Kasumi-1 (cell line): ENCODE results near the gene PHC3.
"Not testable (repeated sequence)": the region's sequence is repeated elsewhere in the genome, so short reads cannot be mapped to it uniquely, and the experiment has no call there.

Experiments
- DNase-seq, 2 experiments: peaks; one replicate each; lab custom pipeline; 2025; lab: John Stamatoyannopoulos, UW

The PHC3 gene

DNA sequence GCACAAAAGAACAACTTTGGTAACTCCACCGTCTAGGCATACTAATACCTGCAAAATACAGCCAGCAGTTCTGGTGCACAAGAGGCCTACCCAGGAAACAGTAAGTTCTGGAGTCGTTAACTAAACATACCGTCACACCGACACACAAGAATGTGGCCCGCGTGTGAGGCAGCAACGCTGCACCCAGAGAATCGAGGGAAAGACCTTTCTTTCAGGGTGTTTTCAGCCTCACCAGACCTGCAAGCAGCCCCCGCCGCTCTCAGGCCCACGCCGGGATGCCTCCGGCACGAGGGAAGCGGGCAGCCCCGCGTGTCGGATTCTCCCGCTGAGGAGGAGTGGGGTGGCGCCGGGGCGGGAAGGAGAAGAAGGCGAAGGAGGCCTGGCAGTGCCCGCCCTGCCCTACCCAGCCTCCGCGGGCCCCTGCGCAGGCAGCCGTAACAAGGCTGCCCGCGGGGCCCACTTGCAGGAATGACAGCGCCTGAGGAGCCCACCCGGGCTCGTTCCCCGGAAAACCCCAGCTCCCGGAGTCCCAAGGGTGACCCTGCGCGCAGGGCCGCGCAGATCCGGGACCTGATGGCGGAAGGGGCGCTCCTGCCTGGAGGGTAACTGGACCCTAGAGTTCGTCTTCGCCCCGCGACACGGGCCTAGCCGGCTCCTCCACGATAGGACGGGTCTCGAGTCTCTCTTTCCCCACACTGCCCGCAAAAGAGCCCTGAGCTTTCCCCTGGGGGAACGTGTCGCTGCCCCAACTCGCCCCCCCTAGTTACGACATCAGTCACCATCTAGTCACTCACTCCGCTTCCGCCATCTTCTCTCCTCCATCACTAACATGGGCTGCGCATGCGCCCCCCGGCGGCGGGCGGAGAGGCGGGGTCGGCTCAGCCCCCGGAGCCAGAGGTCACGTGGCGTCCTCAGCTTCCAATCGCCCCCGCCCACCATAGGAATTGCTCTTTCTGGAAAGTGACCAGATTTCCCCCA is at the start of gene PHC3:
TSS of gene PHC3 (minus strand) at position 826 of the 978 bp plus-strand sequence. CDS start at position 808, 18 bp downstream.
- peak; percentile 85 to 93 for DNase-seq

GRCh38 chr3:170228093-170228766 is 46.7 kb upstream of the PHC3 start:
- DNase-seq = no peak

GRCh38 chr3:170226426-170226960 is 45.0 kb upstream of the PHC3 start:
- DNase-seq = no peak

GRCh38 chr3:170225166-170225565 is 43.6 kb upstream of the PHC3 start:
- DNase-seq = no peak

GRCh38 chr3:170222647-170223541 is 41.4 kb upstream of the PHC3 start:
- DNase-seq = peak; percentile 30 to 66

DNA sequence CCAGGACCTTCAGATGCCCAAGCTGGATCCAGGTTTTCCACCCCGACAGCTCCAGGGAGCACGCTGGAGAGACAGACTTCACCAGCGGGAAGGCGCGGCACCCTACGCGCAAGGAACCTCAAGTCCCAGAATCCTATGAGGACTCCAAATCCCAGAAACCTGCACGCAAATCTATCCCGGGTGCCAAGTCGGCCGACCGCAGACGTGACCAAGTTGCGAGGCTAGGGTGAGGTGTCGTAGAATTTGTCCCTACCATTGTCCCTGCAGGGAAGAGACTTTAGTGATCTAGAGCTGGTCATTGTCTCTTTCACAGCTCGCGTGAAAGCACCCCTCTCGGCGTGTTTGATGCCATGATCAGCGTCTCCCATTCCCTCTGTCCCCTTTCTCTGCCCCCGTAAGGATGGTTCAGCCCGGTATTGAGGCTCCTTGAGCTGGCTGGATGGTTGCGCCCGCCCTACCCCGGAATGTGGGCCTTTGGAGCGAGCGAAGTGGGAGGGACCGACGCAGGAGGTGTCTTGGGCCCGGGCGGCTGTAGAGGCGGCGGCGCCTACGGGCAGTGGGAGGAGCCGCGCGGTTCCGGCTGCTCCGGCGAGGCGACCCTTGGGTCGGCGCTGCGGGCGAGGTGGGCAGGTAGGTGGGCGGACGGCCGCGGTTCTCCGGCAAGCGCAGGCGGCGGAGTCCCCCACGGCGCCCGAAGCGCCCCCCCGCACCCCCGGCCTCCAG is 40.6 kb upstream of the PHC3 start, which contains the start of gene PRKCI:
TSS of gene PRKCI (plus strand) at position 501 of the 723 bp plus-strand sequence. CDS start 246 bp downstream, outside the sequence.
- DNase-seq = peak; percentile 90 to 96

DNA sequence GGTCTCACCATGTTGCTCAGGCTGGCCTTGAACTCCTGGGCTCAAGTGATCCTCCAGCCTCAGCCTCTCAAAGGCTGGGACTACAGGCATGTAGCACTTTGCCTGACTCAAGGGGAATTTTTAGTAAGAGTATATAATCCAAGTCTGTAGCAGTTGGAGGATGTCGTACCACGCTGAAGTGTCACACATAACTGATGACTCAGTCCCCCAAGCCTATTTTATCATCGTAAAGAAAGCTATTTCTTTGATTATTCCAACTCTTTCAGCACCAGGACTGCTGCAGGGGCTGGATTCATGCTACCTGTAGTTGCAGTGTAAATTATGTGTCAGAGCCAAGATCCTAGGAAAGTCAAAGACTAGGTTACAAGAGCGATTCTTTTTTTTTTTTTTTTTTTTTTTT is 39.3 kb upstream of the PHC3 start:
- DNase-seq = no peak

- peak in 1 of 2 experiments; percentile 16 for DNase-seq
Observed at GRCh38 chr3:170219850-170220249, 38.3 kb upstream of the PHC3 start.

- DNase-seq = peak in 1 of 2 experiments; percentile 23
Observed at GRCh38 chr3:170211668-170212067, 30.1 kb upstream of the PHC3 start.

DNA sequence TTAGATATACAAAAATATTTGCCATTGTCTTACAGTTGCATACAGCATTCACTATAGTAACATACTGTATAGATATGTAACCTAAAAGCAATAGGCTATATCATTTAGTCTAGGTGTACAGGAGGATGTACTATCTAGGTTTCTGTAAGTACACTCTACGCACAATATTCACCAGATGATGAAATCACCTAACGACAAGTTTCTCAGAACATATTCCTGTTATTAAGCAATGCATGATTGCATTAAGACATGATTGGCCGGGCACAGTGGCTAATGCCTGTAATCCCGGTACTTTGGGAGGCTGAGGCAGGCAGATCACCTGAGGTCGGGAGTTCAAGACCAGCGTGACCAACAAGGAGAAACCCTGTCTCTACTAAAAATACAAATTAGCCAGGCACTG is 26.2 kb upstream of the PHC3 start:
- no peak for DNase-seq

DNA sequence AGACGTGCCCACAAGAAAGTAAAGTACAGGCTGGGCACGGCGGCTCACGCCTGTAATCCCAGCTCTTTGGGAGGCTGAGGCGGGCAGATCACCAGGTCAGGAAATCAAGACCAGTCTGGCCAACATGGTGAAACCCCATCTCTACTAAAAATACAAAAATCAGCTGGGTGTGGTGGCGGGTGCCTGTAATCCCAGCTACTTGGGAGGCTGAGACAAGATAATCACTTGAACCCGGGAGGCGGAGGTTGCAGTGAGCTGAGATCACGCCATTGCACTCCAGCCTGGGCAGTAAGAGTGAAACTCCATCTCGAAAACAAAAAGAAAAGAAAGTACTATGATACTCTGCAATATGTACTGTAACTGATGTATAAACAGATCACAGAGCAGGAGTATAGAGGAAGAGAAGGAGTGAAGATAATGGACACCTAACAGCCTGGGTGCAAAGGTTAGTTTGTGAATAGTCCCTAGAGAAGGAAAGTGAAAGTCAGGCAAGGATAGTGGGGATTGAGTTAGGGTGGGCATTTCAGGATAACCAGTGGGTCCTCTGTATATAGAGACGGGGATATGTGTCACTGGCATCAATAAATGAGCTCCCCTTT is 24.7 kb upstream of the PHC3 start:
- DNase-seq = not testable (repeated sequence)

DNA sequence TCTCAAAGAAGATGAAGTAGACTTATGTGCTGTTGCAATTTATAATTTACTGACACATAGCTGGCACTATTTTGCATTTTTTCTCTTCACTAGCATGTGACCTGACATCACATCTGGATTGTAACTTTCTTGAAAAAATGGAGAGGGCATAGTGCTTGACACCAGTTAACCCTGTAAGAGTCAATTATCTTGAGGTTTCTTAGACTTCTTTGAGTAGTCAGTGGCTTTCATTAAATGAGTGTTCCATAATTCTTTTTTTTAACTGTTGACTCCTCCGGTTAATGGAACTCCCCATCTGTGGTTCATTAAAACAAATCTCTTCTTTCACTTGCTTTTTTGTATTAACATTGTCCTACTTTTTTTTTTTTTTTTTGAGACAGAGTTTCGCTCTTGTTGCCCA is 23.8 kb upstream of the PHC3 start:
- no peak for DNase-seq

GRCh38 chr3:170204509-170204908 is 23.0 kb upstream of the PHC3 start:
- no peak for DNase-seq

- no peak for DNase-seq
Observed at GRCh38 chr3:170204023-170204472, 22.5 kb upstream of the PHC3 start.

DNA sequence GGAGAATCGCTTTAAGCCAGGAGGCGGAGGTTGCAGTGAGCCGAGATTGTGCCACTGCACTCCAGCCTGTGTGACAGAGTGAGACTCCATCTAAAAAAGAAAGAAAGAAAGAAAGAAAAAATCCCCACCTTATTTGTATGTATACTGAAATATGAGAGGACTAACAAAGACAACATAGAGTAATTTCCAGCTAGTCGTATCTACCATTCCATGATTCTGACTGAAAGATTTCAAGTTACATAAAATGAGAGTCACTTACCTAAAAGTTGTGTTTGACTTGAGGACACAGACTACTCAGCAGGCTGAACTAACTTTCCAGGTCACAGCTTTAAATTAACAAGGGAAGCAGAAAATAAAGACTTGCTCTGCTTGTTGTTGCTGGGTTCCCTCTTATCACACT is 21.9 kb upstream of the PHC3 start:
- no peak for DNase-seq

GRCh38 chr3:170201527-170201926 is 20.0 kb upstream of the PHC3 start:
- no peak for DNase-seq

- DNase-seq = no peak
Observed at GRCh38 chr3:170200987-170201386, 19.5 kb upstream of the PHC3 start.

GRCh38 chr3:170196833-170197232 is 15.3 kb upstream of the PHC3 start:
- DNase-seq = no peak

DNA sequence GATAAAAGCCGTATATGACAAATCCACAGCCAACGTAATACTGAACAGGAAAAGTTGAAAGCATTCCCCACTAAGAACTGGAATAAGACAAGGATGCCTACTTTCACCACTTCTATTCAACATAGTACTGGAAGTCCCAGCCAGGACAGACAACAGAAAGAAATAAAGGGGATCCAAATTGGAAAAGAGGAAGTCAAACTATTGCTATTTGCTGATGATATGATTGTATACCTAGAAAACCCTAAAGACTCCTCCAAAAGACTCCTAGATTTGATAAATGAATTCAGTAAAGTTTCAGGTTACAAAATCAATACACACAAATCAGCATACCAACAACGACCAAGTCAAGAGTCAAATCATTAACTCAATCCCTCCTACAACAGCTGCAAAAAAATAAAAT is 14.2 kb upstream of the PHC3 start:
- not testable (repeated sequence) for DNase-seq
